ENCODE measurements around the gene CACTIN.

The CACTIN gene

DNA sequence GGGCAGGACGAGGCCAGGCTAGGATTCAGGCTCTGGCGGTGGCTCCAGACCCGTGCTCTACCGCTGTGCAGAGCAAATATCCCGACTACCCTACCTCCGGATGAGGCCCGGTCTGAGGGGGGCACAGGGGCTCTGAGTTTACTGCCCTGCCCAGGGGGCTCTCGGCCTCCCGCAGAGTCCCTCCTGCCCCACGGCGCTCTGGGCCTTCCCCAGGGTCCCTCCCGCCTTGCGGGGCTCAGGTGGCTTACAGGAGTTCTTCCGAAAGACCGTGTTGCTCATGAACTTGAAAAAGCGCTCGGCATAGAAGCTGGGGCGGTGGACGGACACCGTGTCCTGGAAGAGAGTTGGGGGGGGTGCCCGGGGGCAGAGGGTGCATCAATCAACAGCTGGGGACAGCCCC, 19.1 kb upstream of the CACTIN start:
- H3K27ac ChIP-seq (ENCODE audit: low read length, poor library complexity, severe bottlenecking) = no peak overlapping the region
- DNase-seq = no peak
- H3K18ac ChIP-seq (ENCODE audit: low read depth in 1 of 2, low read length in 2 of 2) = no peak overlapping the region
- H3K4me2 ChIP-seq (ENCODE audit: low read length, poor library complexity, severe bottlenecking) = no peak overlapping the region
- H2BK120ac ChIP-seq (ENCODE audit: low read depth, low read length) = no peak overlapping the region
- no peak overlapping the region for H2BK12ac ChIP-seq (ENCODE audit: low read length in 2 of 2)
- no peak overlapping the region for H4K8ac ChIP-seq (ENCODE audit: low read length)
- H3K9ac ChIP-seq (ENCODE audit: low read length) = no peak overlapping the region
- H3K14ac ChIP-seq (ENCODE audit: low read length in 2 of 2) = no peak overlapping the region
- 93% methylated on average over 21 of the region's 21 CpGs for WGBS
- no peak overlapping the region for H2AK5ac ChIP-seq (ENCODE audit: low read length, severe bottlenecking)
- H3K79me1 ChIP-seq (replicated peaks; ENCODE audit: low read length, poor library complexity, severe bottlenecking) = peaks cover 62% of the 10 kb centered on the region
- no peak overlapping the region for H4K91ac ChIP-seq (ENCODE audit: low read length)
- no peak overlapping the region for H3K23ac ChIP-seq (ENCODE audit: low read length in 2 of 2)
- H3K4ac ChIP-seq (ENCODE audit: low read depth in 1 of 2, low read length in 2 of 2) = no peak overlapping the region
- H2BK5ac ChIP-seq (ENCODE audit: low read depth, low read length, poor library complexity, severe bottlenecking) = no peak overlapping the region
- no peaks in the 10 kb centered on the region for H3K27me3 ChIP-seq (ENCODE audit: control insufficient read depth in 1 of 2, insufficient read depth in 1 of 2, low read length in 2 of 2)
- no peak overlapping the region for H2AFZ ChIP-seq (ENCODE audit: low read depth, low read length)
- peaks cover 5% of the 10 kb centered on the region for H3K4me1 ChIP-seq (ENCODE audit: control insufficient read depth, insufficient read depth, low read depth, low read length)
- no peaks in the 10 kb centered on the region for H3K9me3 ChIP-seq (ENCODE audit: control insufficient read depth, low read length)
- no peak overlapping the region for H3K4me3 ChIP-seq (ENCODE audit: insufficient read depth in 1 of 2, low read depth in 1 of 2, low read length in 2 of 2)
- H2BK15ac ChIP-seq (ENCODE audit: low read depth, poor library complexity, severe bottlenecking) = no peak overlapping the region
- H3K36me3 ChIP-seq (ENCODE audit: control insufficient read depth in 1 of 2, insufficient read depth in 2 of 2, low read depth in 1 of 2, low read length in 2 of 2) = peaks cover 49 to 93% of the 10 kb centered on the region in 2 experiments

- Histone ChIP-seq H2AK5ac (ENCODE audit: low read length, severe bottlenecking) (no peak overlapping the region), H3K4me2 (ENCODE audit: low read length, poor library complexity, severe bottlenecking) (no peak overlapping the region), H3K9me3 (ENCODE audit: control insufficient read depth, low read length) (no peaks in the 10 kb centered on the region), H2BK120ac (ENCODE audit: low read depth, low read length) (no peak overlapping the region), H3K14ac (ENCODE audit: low read length in 2 of 2) (no peak overlapping the region), H3K4me3 (ENCODE audit: insufficient read depth in 1 of 2, low read depth in 1 of 2, low read length in 2 of 2) (no peak overlapping the region), H3K79me1 (replicated peaks; ENCODE audit: low read length, poor library complexity, severe bottlenecking) (peaks cover 56% of the 10 kb centered on the region), H3K27ac (ENCODE audit: low read length, poor library complexity, severe bottlenecking) (no peak overlapping the region), H3K4me1 (ENCODE audit: control insufficient read depth, insufficient read depth, low read depth, low read length) (peaks cover 5% of the 10 kb centered on the region), H3K27me3 (ENCODE audit: control insufficient read depth in 1 of 2, insufficient read depth in 1 of 2, low read length in 2 of 2) (no peaks in the 10 kb centered on the region), H4K8ac (ENCODE audit: low read length) (no peak overlapping the region), H4K91ac (ENCODE audit: low read length) (no peak overlapping the region), H2AFZ (ENCODE audit: low read depth, low read length) (no peak overlapping the region), H3K23ac (ENCODE audit: low read length in 2 of 2) (no peak overlapping the region), H3K18ac (ENCODE audit: low read depth in 1 of 2, low read length in 2 of 2) (no peak overlapping the region), H2BK15ac (ENCODE audit: low read depth, poor library complexity, severe bottlenecking) (no peak overlapping the region), H3K9ac (ENCODE audit: low read length) (no peak overlapping the region), H3K4ac (ENCODE audit: low read depth in 1 of 2, low read length in 2 of 2) (no peak overlapping the region), H2BK12ac (ENCODE audit: low read length in 2 of 2) (no peak overlapping the region), H2BK5ac (ENCODE audit: low read depth, low read length, poor library complexity, severe bottlenecking) (no peak overlapping the region), H3K36me3 (ENCODE audit: control insufficient read depth in 1 of 2, insufficient read depth in 2 of 2, low read depth in 1 of 2, low read length in 2 of 2) (peaks cover 43 to 88% of the 10 kb centered on the region in 2 experiments)
- no peak for DNase-seq
- WGBS = 95% methylated on average over 11 of the region's 11 CpGs
These were observed 18.4 kb upstream of the CACTIN start for GRCh38 chr19:3645067-3645396.

DNA sequence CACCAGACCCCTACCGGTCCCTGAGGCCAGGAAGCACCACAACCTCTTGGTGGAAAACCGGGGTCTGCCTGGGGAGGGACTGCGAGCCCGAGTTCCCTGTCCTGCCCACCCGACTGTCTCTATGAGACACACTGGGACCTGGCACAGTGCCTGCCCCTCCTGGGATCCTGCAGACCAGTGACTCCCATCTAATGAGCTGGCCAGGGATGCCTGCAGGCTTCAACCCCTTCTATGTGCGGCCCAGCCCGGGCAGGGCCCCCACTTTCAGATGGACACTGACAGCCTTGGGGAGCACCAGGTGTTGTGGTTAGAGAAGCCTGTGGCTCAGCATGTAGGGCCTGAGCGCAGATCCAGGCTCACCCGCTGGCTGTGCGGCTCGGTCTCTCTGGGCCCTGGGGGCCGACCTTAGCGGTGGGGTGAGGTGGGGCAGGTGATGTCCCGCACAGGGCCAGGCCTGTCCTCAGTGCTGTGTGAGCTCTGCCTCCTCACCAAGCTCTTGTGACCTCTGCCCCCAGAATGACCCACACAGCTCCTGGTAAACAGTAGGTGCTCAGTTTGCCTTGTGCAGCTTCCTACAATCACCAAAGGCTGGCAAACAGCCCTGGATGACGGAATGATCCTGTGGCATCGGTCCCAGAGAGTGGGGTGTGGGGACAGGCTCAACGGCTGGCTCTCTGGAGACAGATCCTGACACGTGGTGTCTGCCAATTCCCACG, 17.9 kb upstream of the CACTIN start:
- H3K27ac ChIP-seq (ENCODE audit: low read length, poor library complexity, severe bottlenecking) = no peak overlapping the region
- H3K18ac ChIP-seq (ENCODE audit: low read depth in 1 of 2, low read length in 2 of 2) = no peak overlapping the region
- H3K14ac ChIP-seq (ENCODE audit: low read length in 2 of 2) = no peak overlapping the region
- no peak overlapping the region for H3K9ac ChIP-seq (ENCODE audit: low read length)
- H3K27me3 ChIP-seq (ENCODE audit: control insufficient read depth in 1 of 2, insufficient read depth in 1 of 2, low read length in 2 of 2) = no peaks in the 10 kb centered on the region
- peaks cover 48 to 88% of the 10 kb centered on the region in 2 experiments for H3K36me3 ChIP-seq (ENCODE audit: control insufficient read depth in 1 of 2, insufficient read depth in 2 of 2, low read depth in 1 of 2, low read length in 2 of 2)
- peaks cover 5% of the 10 kb centered on the region for H3K4me1 ChIP-seq (ENCODE audit: control insufficient read depth, insufficient read depth, low read depth, low read length)
- no peak overlapping the region for H2BK15ac ChIP-seq (ENCODE audit: low read depth, poor library complexity, severe bottlenecking)
- no peak overlapping the region for H4K8ac ChIP-seq (ENCODE audit: low read length)
- H2AFZ ChIP-seq (ENCODE audit: low read depth, low read length) = no peak overlapping the region
- H3K4ac ChIP-seq (ENCODE audit: low read depth in 1 of 2, low read length in 2 of 2) = no peak overlapping the region
- no peak overlapping the region for H2BK5ac ChIP-seq (ENCODE audit: low read depth, low read length, poor library complexity, severe bottlenecking)
- H2BK120ac ChIP-seq (ENCODE audit: low read depth, low read length) = no peak overlapping the region
- no peaks in the 10 kb centered on the region for H3K9me3 ChIP-seq (ENCODE audit: control insufficient read depth, low read length)
- no peak overlapping the region for H4K91ac ChIP-seq (ENCODE audit: low read length)
- peaks cover 56% of the 10 kb centered on the region for H3K79me1 ChIP-seq (replicated peaks; ENCODE audit: low read length, poor library complexity, severe bottlenecking)
- H3K23ac ChIP-seq (ENCODE audit: low read length in 2 of 2) = no peak overlapping the region
- H3K4me3 ChIP-seq (ENCODE audit: insufficient read depth in 1 of 2, low read depth in 1 of 2, low read length in 2 of 2) = no peak overlapping the region
- H2AK5ac ChIP-seq (ENCODE audit: low read length, severe bottlenecking) = no peak overlapping the region
- WGBS = 93% methylated on average over 19 of the region's 19 CpGs
- H3K4me2 ChIP-seq (ENCODE audit: low read length, poor library complexity, severe bottlenecking) = no peak overlapping the region
- H2BK12ac ChIP-seq (ENCODE audit: low read length in 2 of 2) = no peak overlapping the region
- DNase-seq = no peak

DNA sequence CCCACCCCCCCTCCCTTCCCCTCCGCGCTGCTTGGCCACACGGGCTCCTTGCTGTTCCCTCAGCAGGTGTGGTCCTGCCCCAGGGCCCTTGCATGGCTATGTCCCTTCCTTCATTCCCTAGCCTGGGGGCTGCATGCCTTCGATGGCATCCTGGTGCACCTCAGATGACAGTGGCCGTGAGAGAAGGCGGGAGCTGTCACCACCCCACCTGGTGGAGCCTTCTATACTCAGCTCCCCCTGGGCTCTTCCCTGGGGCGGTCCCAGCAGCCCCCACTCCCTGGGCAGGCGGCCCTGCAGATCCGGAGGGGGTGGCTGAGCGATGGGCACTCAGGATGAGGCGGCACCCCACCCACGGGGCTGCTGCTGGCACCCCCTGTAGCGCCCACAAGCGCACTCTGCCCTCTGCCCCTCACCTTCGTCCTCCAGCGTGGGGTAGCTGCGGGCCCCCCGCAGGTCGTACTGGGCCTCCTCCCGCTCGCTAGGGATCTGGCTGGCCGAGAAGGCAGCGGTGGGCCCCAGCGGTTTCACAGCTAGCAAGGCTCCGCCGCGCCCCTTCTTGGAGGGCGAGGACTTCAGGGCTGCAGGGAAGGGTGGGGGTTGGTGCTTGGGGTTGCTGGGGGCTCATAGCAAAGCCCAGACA, 17.2 kb upstream of the CACTIN start:
- H2BK12ac ChIP-seq (ENCODE audit: low read length in 2 of 2) = no peak overlapping the region
- H3K14ac ChIP-seq (ENCODE audit: low read length in 2 of 2) = no peak overlapping the region
- no peak overlapping the region for H3K18ac ChIP-seq (ENCODE audit: low read depth in 1 of 2, low read length in 2 of 2)
- no peak overlapping the region for H3K4me3 ChIP-seq (ENCODE audit: insufficient read depth in 1 of 2, low read depth in 1 of 2, low read length in 2 of 2)
- WGBS = 95% methylated on average over 28 of the region's 28 CpGs
- no peak for DNase-seq
- H3K23ac ChIP-seq (ENCODE audit: low read length in 2 of 2) = no peak overlapping the region
- no peak overlapping the region for H2AK5ac ChIP-seq (ENCODE audit: low read length, severe bottlenecking)
- no peak overlapping the region for H2BK15ac ChIP-seq (ENCODE audit: low read depth, poor library complexity, severe bottlenecking)
- H3K36me3 ChIP-seq (ENCODE audit: control insufficient read depth in 1 of 2, insufficient read depth in 2 of 2, low read depth in 1 of 2, low read length in 2 of 2) = peaks cover 55 to 94% of the 10 kb centered on the region in 2 experiments
- H3K27me3 ChIP-seq (ENCODE audit: control insufficient read depth in 1 of 2, insufficient read depth in 1 of 2, low read length in 2 of 2) = no peaks in the 10 kb centered on the region
- peaks cover 59% of the 10 kb centered on the region for H3K79me1 ChIP-seq (replicated peaks; ENCODE audit: low read length, poor library complexity, severe bottlenecking)
- no peak overlapping the region for H3K27ac ChIP-seq (ENCODE audit: low read length, poor library complexity, severe bottlenecking)
- H4K91ac ChIP-seq (ENCODE audit: low read length) = no peak overlapping the region
- H4K8ac ChIP-seq (ENCODE audit: low read length) = no peak overlapping the region
- H3K4ac ChIP-seq (ENCODE audit: low read depth in 1 of 2, low read length in 2 of 2) = no peak overlapping the region
- H3K9me3 ChIP-seq (ENCODE audit: control insufficient read depth, low read length) = no peaks in the 10 kb centered on the region
- no peak overlapping the region for H2AFZ ChIP-seq (ENCODE audit: low read depth, low read length)
- H3K4me2 ChIP-seq (ENCODE audit: low read length, poor library complexity, severe bottlenecking) = no peak overlapping the region
- H3K9ac ChIP-seq (ENCODE audit: low read length) = no peak overlapping the region
- H3K4me1 ChIP-seq (ENCODE audit: control insufficient read depth, insufficient read depth, low read depth, low read length) = peaks cover 5% of the 10 kb centered on the region
- H2BK120ac ChIP-seq (ENCODE audit: low read depth, low read length) = no peak overlapping the region
- no peak overlapping the region for H2BK5ac ChIP-seq (ENCODE audit: low read depth, low read length, poor library complexity, severe bottlenecking)

Data from mesenchymal stem cell (in vitro differentiated cells and primary cell).